ENCODE measurements around the gene SMARCD2. TPM values are rescaled to one million over a fixed set of nuclear protein-coding genes. Genes with fewer than 3 reads are reported as not detected.

SMARCD2 gene
- total RNA-seq, 1 donor from 2014 or later: 80.7 TPM

DNA sequence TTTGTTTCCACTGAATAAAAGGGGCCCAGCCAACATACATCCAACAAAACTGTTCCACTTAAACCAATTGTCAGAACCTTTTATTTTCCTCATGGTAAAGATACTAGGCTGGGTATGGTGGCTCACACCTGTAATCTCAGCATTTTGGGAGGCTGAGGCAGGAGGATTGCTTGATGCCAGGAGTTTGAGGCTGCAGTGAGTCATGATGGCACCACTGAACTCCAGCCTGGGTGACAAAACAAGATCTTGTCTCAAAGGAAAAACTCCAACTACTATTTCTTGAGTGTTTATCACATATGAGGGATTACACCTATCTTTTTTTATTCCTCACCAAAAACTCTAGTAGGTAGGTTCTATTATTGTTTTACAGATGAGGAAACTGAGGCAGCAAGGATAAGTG, 19.9 kb downstream of the SMARCD2 start:
- peaks cover 4% of the 10 kb centered on the region for H3K4me1 ChIP-seq
- Mint-ChIP-seq H3K4me3 (no peak overlapping the region), H3K9me3 (no peaks in the 10 kb centered on the region), H3K27me3 (ENCODE audit: insufficient read depth, low read depth) (peaks cover 7% of the 10 kb centered on the region), H3K36me3 (peaks cover 52% of the 10 kb centered on the region), H3K27ac (no peak overlapping the region), H3K4me1 (peaks cover 11% of the 10 kb centered on the region)
- H4K20me1 ChIP-seq (ENCODE audit: low read depth): peaks cover 40% of the 10 kb centered on the region
- H3K36me3 ChIP-seq: peaks cover 15% of the 10 kb centered on the region
- no peak overlapping the region for H3K4me2 ChIP-seq
- no peaks in the 10 kb centered on the region for H3K27me3 ChIP-seq
- H3K9me3 ChIP-seq (ENCODE audit: low read depth): no peaks in the 10 kb centered on the region
- H3K27ac ChIP-seq: no peak overlapping the region
- no peak overlapping the region for H3K4me3 ChIP-seq
- DNase-seq (ENCODE audit: low spot score): no peak
- no peak overlapping the region for H2AFZ ChIP-seq (replicated peaks)
- TF ChIP-seq EZH2 (IDR thresholded peaks at IDR 0.05): no peak
- TF ChIP-seq EZH2phosphoT487 (IDR thresholded peaks at IDR 0.05): no peak
- TF ChIP-seq, protein P1, sequence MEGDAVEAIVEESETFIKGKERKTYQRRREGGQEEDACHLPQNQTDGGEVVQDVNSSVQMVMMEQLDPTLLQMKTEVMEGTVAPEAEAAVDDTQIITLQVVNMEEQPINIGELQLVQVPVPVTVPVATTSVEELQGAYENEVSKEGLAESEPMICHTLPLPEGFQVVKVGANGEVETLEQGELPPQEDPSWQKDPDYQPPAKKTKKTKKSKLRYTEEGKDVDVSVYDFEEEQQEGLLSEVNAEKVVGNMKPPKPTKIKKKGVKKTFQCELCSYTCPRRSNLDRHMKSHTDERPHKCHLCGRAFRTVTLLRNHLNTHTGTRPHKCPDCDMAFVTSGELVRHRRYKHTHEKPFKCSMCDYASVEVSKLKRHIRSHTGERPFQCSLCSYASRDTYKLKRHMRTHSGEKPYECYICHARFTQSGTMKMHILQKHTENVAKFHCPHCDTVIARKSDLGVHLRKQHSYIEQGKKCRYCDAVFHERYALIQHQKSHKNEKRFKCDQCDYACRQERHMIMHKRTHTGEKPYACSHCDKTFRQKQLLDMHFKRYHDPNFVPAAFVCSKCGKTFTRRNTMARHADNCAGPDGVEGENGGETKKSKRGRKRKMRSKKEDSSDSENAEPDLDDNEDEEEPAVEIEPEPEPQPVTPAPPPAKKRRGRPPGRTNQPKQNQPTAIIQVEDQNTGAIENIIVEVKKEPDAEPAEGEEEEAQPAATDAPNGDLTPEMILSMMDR (IDR thresholded peaks at IDR 0.05): no peak
- H3F3A ChIP-seq (ENCODE audit: low read depth): peaks cover 17% of the 10 kb centered on the region
- peaks cover 20% of the 10 kb centered on the region for H3K79me2 ChIP-seq (ENCODE audit: low read depth)
- no peak overlapping the region for H3K9ac ChIP-seq

DNA sequence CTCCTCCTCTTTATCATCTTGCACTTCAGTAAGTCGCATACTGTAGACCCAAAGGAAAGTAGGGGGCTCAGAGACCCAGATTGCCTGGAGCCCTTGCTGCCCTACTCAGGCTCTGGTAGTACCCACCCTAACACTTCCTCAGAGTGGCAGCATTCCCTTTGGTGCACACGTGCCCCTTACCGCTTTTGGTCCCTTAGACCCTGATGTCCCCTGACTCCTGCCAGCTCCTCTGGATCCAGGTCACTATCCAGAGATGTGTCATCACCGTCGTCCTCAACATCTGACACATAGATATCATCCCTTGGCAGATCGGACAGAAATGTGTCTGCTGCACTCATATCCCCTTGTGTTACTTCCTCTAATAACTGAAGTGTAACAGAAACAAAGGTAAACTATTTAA, 20.7 kb downstream of the SMARCD2 start:
- TF ChIP-seq, protein P1 (IDR thresholded peaks at IDR 0.05): no peak
- no peak for TF ChIP-seq EZH2phosphoT487 (IDR thresholded peaks at IDR 0.05)
- TF ChIP-seq EZH2 (IDR thresholded peaks at IDR 0.05): no peak
- Histone ChIP-seq H3K4me2 (no peak overlapping the region), H3K36me3 (peaks cover 21% of the 10 kb centered on the region), H3K4me3 (no peak overlapping the region), H3F3A (ENCODE audit: low read depth) (peaks cover 22% of the 10 kb centered on the region), H3K79me2 (ENCODE audit: low read depth) (peaks cover 20% of the 10 kb centered on the region), H3K9ac (no peak overlapping the region), H4K20me1 (ENCODE audit: low read depth) (peaks cover 45% of the 10 kb centered on the region), H3K27ac (no peak overlapping the region), H3K4me1 (peaks cover 4% of the 10 kb centered on the region), H2AFZ (replicated peaks) (no peak overlapping the region), H3K27me3 (no peaks in the 10 kb centered on the region), H3K9me3 (ENCODE audit: low read depth) (no peaks in the 10 kb centered on the region)
- no peak for DNase-seq (ENCODE audit: low spot score)
- Mint-ChIP-seq H3K4me1 (peaks cover 11% of the 10 kb centered on the region), H3K27ac (no peak overlapping the region), H3K9me3 (no peaks in the 10 kb centered on the region), H3K36me3 (peaks cover 53% of the 10 kb centered on the region), H3K4me3 (no peak overlapping the region), H3K27me3 (ENCODE audit: insufficient read depth, low read depth) (peaks cover 4% of the 10 kb centered on the region)

- Mint-ChIP-seq H3K27ac (no peak overlapping the region), H3K27me3 (ENCODE audit: insufficient read depth, low read depth) (peaks cover 2% of the 10 kb centered on the region), H3K36me3 (peaks cover 53% of the 10 kb centered on the region), H3K4me3 (no peak overlapping the region), H3K4me1 (peaks cover 6% of the 10 kb centered on the region), H3K9me3 (no peaks in the 10 kb centered on the region)
- H3K4me2 ChIP-seq: no peak overlapping the region
- H3K79me2 ChIP-seq (ENCODE audit: low read depth): peaks cover 13% of the 10 kb centered on the region
- no peak overlapping the region for H3K27ac ChIP-seq
- TF ChIP-seq EZH2phosphoT487 (IDR thresholded peaks at IDR 0.05): no peak
- H3K9ac ChIP-seq: no peak overlapping the region
- peaks cover 49% of the 10 kb centered on the region for H4K20me1 ChIP-seq (ENCODE audit: low read depth)
- no peak overlapping the region for H2AFZ ChIP-seq (replicated peaks)
- H3K9me3 ChIP-seq (ENCODE audit: low read depth): no peaks in the 10 kb centered on the region
- peaks cover 28% of the 10 kb centered on the region for H3K36me3 ChIP-seq
- no peak overlapping the region for H3K4me3 ChIP-seq
- H3F3A ChIP-seq (ENCODE audit: low read depth): peaks cover 29% of the 10 kb centered on the region
- peaks cover 4% of the 10 kb centered on the region for H3K4me1 ChIP-seq
- DNase-seq (ENCODE audit: low spot score): no peak
- no peaks in the 10 kb centered on the region for H3K27me3 ChIP-seq
These were observed 21.4 kb downstream of the SMARCD2 start for GRCh38 chr17:63820963-63821561.
